Astrocyte (in vitro differentiated cells and primary cell): ENCODE data around the gene PRDM11. TPM values are rescaled to one million over a fixed set of nuclear protein-coding genes. Genes with fewer than 3 reads are reported as not detected.

Experiments used
- DNase-seq: peaks from one replicate; pipeline ENCODE4 v3.0.0-alpha.2; 2010; ENCODE audit warnings: low read depth
- FAIRE-seq: peaks from 2 replicates; lab custom pipeline; 2011; peaks lifted over from hg19 to GRCh38; lab: Jason Lieb, UNC
- H2AFZ ChIP-seq: 2 replicates; pipeline ENCODE4 v1.6.0; 2012; ENCODE audit warnings: low read depth, low read length, inconsistent platforms
- H3K27ac ChIP-seq: 2 replicates; pipeline ENCODE4 v1.5.1; 2011; ENCODE audit warnings: low read depth, low read length, inconsistent platforms
- H3K27me3 ChIP-seq: 2 replicates; pipeline ENCODE4 v1.6.0; 2011; ENCODE audit warnings: low read length, inconsistent platforms; ENCODE audit not compliant: insufficient read depth
- H3K36me3 ChIP-seq: 2 replicates; pipeline ENCODE4 v1.5.1; 2011; ENCODE audit warnings: low read length, inconsistent platforms; ENCODE audit not compliant: insufficient read depth
- H3K4me1 ChIP-seq: 2 replicates; pipeline ENCODE4 v1.5.1; 2011; ENCODE audit warnings: low read length, inconsistent platforms; ENCODE audit not compliant: insufficient read depth
- H3K4me2 ChIP-seq: 2 replicates; pipeline ENCODE4 v1.6.0; 2012; ENCODE audit warnings: low read length, inconsistent platforms
- H3K4me3 ChIP-seq: 2 replicates; pipeline ENCODE4 v1.5.1; 2011; ENCODE audit warnings: low read depth, mild to moderate bottlenecking, low read length, inconsistent platforms; ENCODE audit not compliant: insufficient read depth
- H3K79me2 ChIP-seq: 2 replicates; pipeline ENCODE4 v1.6.0; 2012; ENCODE audit warnings: mild to moderate bottlenecking, low read length, inconsistent platforms; ENCODE audit not compliant: insufficient read depth
- H3K9ac ChIP-seq: 2 replicates; pipeline ENCODE4 v1.6.0; 2012; ENCODE audit warnings: mild to moderate bottlenecking, low read length, inconsistent platforms
- H3K9me3 ChIP-seq: 2 replicates; pipeline ENCODE4 v1.5.1; 2012; ENCODE audit warnings: low read depth, mild to moderate bottlenecking, low read length, inconsistent platforms; ENCODE audit not compliant: insufficient read depth
- H4K20me1 ChIP-seq: 2 replicates; pipeline ENCODE4 v1.6.0; 2012; ENCODE audit warnings: low read length, inconsistent platforms; ENCODE audit not compliant: insufficient read depth
- H3K27ac Mint-ChIP-seq: one replicate; pipeline ENCODE4 v1.8.0; 2021; ENCODE audit warnings: mild to moderate bottlenecking, mixed read lengths; ENCODE audit not compliant: unreplicated experiment
- H3K27me3 Mint-ChIP-seq: one replicate; pipeline ENCODE4 v1.8.0; 2021; ENCODE audit warnings: low read depth, mixed read lengths; ENCODE audit not compliant: unreplicated experiment
- H3K36me3 Mint-ChIP-seq: one replicate; pipeline ENCODE4 v1.8.0; 2021; ENCODE audit warnings: low read depth, mixed read lengths; ENCODE audit not compliant: unreplicated experiment
- H3K4me1 Mint-ChIP-seq: one replicate; pipeline ENCODE4 v1.8.0; 2021; ENCODE audit warnings: low read depth, mixed read lengths; ENCODE audit not compliant: unreplicated experiment
- H3K4me3 Mint-ChIP-seq: one replicate; pipeline ENCODE4 v1.8.0; 2021; ENCODE audit warnings: mild to moderate bottlenecking, moderate library complexity, mixed read lengths; ENCODE audit not compliant: unreplicated experiment
- H3K9me3 Mint-ChIP-seq: one replicate; pipeline ENCODE4 v1.8.0; 2021; ENCODE audit warnings: mild to moderate bottlenecking, mixed read lengths; ENCODE audit not compliant: unreplicated experiment
- EZH2 ChIP-seq: IDR thresholded peaks from 2 replicates; pipeline ENCODE4 v1.6.1; 2012; ENCODE audit warnings: mild to moderate bottlenecking, low read length, inconsistent platforms; ENCODE audit not compliant: insufficient read depth
- total RNA-seq: library from RNA; stranded (reverse); gene quantifications from 2 replicates; pipeline ENCODE4 v1.2.1, GENCODE V29; 2021
- TF ChIP-seq, protein P1 (sequence below): IDR thresholded peaks from 2 replicates; pipeline ENCODE4 v1.5.1; 2011; ENCODE audit warnings: low read depth, mild to moderate bottlenecking, inconsistent platforms, low read length, moderate library complexity; ENCODE audit not compliant: insufficient read depth

PRDM11 gene
- total RNA-seq, 1 donor from 2014 or later, result 9.1 TPM

DNA sequence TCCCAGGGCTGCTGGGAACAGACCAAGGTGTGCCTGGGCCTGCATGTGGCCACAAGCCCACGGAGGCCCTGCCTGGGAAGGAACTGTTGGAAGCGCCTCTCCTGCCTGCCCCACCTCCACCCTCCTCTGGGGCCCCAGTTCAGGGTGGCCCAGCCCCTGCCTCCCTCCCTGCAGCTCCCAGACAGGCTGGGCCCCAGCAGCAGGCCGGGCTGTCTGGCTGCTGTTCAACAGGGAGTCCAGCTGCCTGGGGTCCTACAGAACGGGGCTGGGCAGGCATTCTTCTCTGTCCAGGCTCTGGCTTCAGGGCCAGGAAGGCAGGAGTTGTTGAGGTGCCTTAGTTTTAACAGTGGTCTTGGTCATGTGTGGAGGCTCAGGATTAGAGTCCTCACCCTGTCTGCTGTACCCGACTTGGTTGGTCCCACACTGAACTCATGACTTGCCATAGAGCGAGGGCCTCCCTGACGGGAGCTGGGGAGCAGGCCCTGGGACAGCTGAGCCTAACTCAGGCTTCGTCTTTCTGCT, 11.8 kb downstream of the PRDM11 start:
- FAIRE-seq, result no peak
- Histone ChIP-seq H3K36me3 (no peaks in the 10 kb centered on the region), H3K4me1 (peaks cover 2% of the 10 kb centered on the region), H3K9ac (no peak overlapping the region), H3K27me3 (no peaks in the 10 kb centered on the region), H4K20me1 (peaks cover 95% of the 10 kb centered on the region), H3K27ac (no peak overlapping the region), H3K9me3 (no peaks in the 10 kb centered on the region), H3K79me2 (peaks cover 16% of the 10 kb centered on the region), H3K4me3 (no peak overlapping the region), H3K4me2 (no peak overlapping the region), H2AFZ (no peak overlapping the region)
- no peaks in the 10 kb centered on the region for H3K9me3 Mint-ChIP-seq
- peak overlapping the region; percentile 34 for H3K27ac Mint-ChIP-seq
- H3K36me3 Mint-ChIP-seq, result no peaks in the 10 kb centered on the region
- TF ChIP-seq, protein P1, sequence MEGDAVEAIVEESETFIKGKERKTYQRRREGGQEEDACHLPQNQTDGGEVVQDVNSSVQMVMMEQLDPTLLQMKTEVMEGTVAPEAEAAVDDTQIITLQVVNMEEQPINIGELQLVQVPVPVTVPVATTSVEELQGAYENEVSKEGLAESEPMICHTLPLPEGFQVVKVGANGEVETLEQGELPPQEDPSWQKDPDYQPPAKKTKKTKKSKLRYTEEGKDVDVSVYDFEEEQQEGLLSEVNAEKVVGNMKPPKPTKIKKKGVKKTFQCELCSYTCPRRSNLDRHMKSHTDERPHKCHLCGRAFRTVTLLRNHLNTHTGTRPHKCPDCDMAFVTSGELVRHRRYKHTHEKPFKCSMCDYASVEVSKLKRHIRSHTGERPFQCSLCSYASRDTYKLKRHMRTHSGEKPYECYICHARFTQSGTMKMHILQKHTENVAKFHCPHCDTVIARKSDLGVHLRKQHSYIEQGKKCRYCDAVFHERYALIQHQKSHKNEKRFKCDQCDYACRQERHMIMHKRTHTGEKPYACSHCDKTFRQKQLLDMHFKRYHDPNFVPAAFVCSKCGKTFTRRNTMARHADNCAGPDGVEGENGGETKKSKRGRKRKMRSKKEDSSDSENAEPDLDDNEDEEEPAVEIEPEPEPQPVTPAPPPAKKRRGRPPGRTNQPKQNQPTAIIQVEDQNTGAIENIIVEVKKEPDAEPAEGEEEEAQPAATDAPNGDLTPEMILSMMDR, result no peak
- no peak for TF ChIP-seq EZH2
- peaks cover 5% of the 10 kb centered on the region for H3K27me3 Mint-ChIP-seq
- H3K4me3 Mint-ChIP-seq, result no peak overlapping the region
- no peak for DNase-seq
- H3K4me1 Mint-ChIP-seq, result peaks cover 22% of the 10 kb centered on the region

DNA sequence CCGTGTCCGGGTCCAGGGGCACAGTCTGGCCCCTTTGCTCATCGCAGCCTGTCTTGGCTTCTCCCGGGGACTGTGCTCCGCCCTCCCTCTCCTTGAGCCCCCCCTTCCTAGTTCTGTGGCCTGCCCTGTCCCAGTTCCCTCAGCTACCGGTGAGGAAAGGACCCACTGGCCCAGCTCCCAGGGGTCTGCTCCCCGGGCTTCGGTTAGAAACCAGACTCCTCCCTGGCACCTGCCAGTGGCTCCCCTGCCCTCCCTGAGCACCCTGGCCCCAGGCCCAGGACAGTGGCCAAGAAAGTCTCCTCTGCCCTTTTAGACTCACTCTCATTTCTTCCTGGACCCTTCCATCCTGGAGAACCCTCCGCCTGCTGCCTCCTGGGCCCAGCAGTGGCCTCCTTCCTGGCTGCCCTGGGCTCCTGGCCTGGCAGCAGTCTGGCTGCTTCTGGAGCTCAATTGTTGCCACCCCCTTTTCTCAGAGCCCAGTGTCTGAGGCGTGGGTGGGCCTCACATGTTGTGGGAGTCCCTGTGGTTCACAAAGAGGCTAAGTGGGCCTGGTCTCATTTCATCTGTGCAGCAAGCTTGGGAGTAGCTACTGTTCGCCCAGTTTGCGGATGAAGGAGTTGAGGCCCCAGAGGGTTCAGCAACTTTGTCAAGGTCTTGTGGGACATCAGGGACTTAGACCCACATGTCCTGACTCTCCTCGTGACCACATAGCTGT, 12.6 kb downstream of the PRDM11 start:
- TF ChIP-seq, protein P1, result no peak
- TF ChIP-seq EZH2, result no peak
- no peaks in the 10 kb centered on the region for H3K9me3 ChIP-seq
- no peak overlapping the region for H3K4me3 ChIP-seq
- Mint-ChIP-seq H3K27me3 (peaks cover 5% of the 10 kb centered on the region), H3K27ac (no peak overlapping the region), H3K4me3 (no peak overlapping the region), H3K9me3 (no peaks in the 10 kb centered on the region), H3K36me3 (no peaks in the 10 kb centered on the region), H3K4me1 (peaks cover 22% of the 10 kb centered on the region)
- peaks cover 7% of the 10 kb centered on the region for H3K4me1 ChIP-seq
- peaks cover 97% of the 10 kb centered on the region for H4K20me1 ChIP-seq
- no peak overlapping the region for H3K9ac ChIP-seq
- no peak overlapping the region for H2AFZ ChIP-seq
- no peak for FAIRE-seq
- H3K27ac ChIP-seq, result no peak overlapping the region
- DNase-seq, result no peak
- no peaks in the 10 kb centered on the region for H3K27me3 ChIP-seq
- H3K79me2 ChIP-seq, result peaks cover 16% of the 10 kb centered on the region
- no peaks in the 10 kb centered on the region for H3K36me3 ChIP-seq
- no peak overlapping the region for H3K4me2 ChIP-seq
